Measurements from ENCODE around the gene SCLY. TPM values are rescaled to one million over a fixed set of nuclear protein-coding genes. Genes with fewer than 3 reads are reported as not detected.

The SCLY gene
- total and polyA plus RNA-seq, 2 of the 13 experiments (the other 11 are each of a cell fraction or from before 2014, with no cell fraction given) = 27.9 to 38.6 TPM

DNA sequence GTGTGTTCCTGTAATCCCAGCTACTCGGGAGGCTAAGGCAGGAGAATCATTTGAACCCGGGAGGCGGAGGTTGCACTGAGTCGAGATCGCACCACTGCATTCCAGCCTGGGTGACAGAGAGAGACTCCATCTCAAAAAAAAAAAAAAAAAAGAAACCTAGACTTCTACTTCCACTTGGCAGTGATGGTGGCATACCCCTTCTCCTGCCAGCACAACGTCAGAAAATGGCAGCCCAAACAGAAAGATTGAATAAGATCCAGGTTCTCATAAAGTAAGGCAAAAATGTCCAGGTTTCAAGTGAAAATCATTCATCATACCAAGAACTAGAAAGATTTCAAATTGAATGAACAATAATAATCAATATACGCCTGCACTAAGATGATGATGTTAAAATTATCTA is 24.0 kb downstream of the SCLY start:
- Histone ChIP-seq H3K27ac (ENCODE audit: extremely low read length, insufficient read depth, low read length) (no peak overlapping the region), H3K9me3 (ENCODE audit: low read length) (peaks cover 7% of the 10 kb centered on the region; the same call in 1 of the 2 replicates), H3K9ac (ENCODE audit: insufficient read depth, low read depth, low read length) (no peak overlapping the region), H3K4me2 (ENCODE audit: low read depth, low read length) (no peak overlapping the region), H3K79me2 (ENCODE audit: insufficient read depth, low read length) (no peaks in the 10 kb centered on the region), H3K27me3 (ENCODE audit: control insufficient read depth in 1 of 2, insufficient read depth in 2 of 2, low read length in 2 of 2) (no peaks in the 10 kb centered on the region), H3K36me3 (replicated peaks in 1 of 2; ENCODE audit: control insufficient read depth in 1 of 2, insufficient read depth in 2 of 2, low read length in 2 of 2) (peaks cover 30 to 45% of the 10 kb centered on the region in 2 experiments), H4K20me1 (ENCODE audit: insufficient read depth, low read length) (no peaks in the 10 kb centered on the region), H2AFZ (ENCODE audit: low read length) (no peak overlapping the region), H3K4me1 (ENCODE audit: insufficient read depth, low read length) (peaks cover 14% of the 10 kb centered on the region), H3K4me3 (replicated peaks in 1 of 3; ENCODE audit: insufficient read depth in 1 of 3, low read depth in 2 of 3, low read length in 3 of 3) (no peak overlapping the region)
- CTCF ChIA-PET (ENCODE audit: low intra/inter-chr PET ratio, low total read pairs) = no interaction called here
- FAIRE-seq = no peak
- BruUV-seq (replicated peaks) = no TSS peak
- WGBS (ENCODE audit: low lambda C conversion rate) = 95% methylated on average over 7 of the region's 7 CpGs
- intact Hi-C loops (cut with micrococcal nuclease; ENCODE audit: unreplicated experiment) = no loop called here
- POLR2A ChIA-PET = no interaction called here
- in situ Hi-C loops (cut with HindIII; ENCODE audit: extremely low pct_ligation_motif_present, low pct_unique_long_range_greater_than_20kb) = no loop called here
- DNase-seq (ENCODE audit: low spot score) = no peak
- TF ChIP-seq ZNF83 (CRISPR knock-in tag; IDR thresholded peaks at IDR 0.05; ENCODE audit: borderline replicate concordance) (no peak), HOXD1 (CRISPR knock-in tag; IDR thresholded peaks at IDR 0.05) (no peak), ZNF326 (CRISPR knock-in tag; IDR thresholded peaks at IDR 0.05; ENCODE audit: borderline replicate concordance) (no peak), PHF20 (CRISPR knock-in tag; IDR thresholded peaks at IDR 0.05) (no peak), ZKSCAN5 (CRISPR knock-in tag; IDR thresholded peaks at IDR 0.05) (no peak), IRF1 (CRISPR knock-in tag; IDR thresholded peaks at IDR 0.05; ENCODE audit: low read depth) (no peak), PLRG1 (conservative IDR thresholded peaks at IDR 0.05) (no peak)
- TF ChIP-seq, protein P1, sequence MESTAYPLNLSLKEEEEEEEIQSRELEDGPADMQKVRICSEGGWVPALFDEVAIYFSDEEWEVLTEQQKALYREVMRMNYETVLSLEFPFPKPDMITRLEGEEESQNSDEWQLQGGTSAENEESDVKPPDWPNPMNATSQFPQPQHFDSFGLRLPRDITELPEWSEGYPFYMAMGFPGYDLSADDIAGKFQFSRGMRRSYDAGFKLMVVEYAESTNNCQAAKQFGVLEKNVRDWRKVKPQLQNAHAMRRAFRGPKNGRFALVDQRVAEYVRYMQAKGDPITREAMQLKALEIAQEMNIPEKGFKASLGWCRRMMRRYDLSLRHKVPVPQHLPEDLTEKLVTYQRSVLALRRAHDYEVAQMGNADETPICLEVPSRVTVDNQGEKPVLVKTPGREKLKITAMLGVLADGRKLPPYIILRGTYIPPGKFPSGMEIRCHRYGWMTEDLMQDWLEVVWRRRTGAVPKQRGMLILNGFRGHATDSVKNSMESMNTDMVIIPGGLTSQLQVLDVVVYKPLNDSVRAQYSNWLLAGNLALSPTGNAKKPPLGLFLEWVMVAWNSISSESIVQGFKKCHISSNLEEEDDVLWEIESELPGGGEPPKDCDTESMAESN (CRISPR knock-in tag; conservative IDR thresholded peaks at IDR 0.05) = no peak
- ATAC-seq = no peak
